Esophagus muscularis mucosa (tissue), 4 donors: ENCODE results near the gene ABHD17B. TPM values are rescaled to one million over a fixed set of nuclear protein-coding genes. Genes with fewer than 3 reads are reported as not detected.
A peak's percentile ranks its signal among the peaks of the same experiment; 100 is the strongest.
"Not testable (repeated sequence)": the region's sequence is repeated elsewhere in the genome, so short reads cannot be mapped to it uniquely, and the experiment has no call there.

Experiments
- DNase-seq: peaks from one replicate; pipeline ENCODE4 v3.0.0-alpha.2; 2017; ENCODE audit errors: extremely low spot score
- H3K27ac ChIP-seq, 4 donors: fragments of 200-600 bp; sonication (generic); replicated peaks in 1 of 4; 1 replicate in 3 of 4; 2 replicates in 1 of 4; pipeline ENCODE4 v1.5.1; 2016 to 2019; ENCODE audit warnings: mild to moderate bottlenecking in 1 of 4
- H3K27me3 ChIP-seq, 4 donors: fragments of 200-600 bp; sonication (generic); one replicate each; pipeline versions ENCODE4 v1.5.1 to v1.6.0; 2016 to 2019
- H3K36me3 ChIP-seq, 4 donors: fragments of 200-600 bp; sonication (generic); one replicate each; pipeline ENCODE4 v1.5.1; 2016 to 2019
- H3K4me1 ChIP-seq, 4 donors: fragments of 200-600 bp; sonication (generic); one replicate each; pipeline ENCODE4 v1.5.1; 2016 to 2019
- H3K4me3 ChIP-seq, 4 donors: fragments of 200-600 bp; sonication (generic); 1 replicate in 2 of 4; 2 replicates in 2 of 4; pipeline ENCODE4 v1.5.1; 2016 to 2019; ENCODE audit warnings: mild to moderate bottlenecking in 4 of 4, moderate library complexity in 1 of 4
- H3K9me3 ChIP-seq, 4 donors: fragments of 200-600 bp; sonication (generic); 1 replicate in 3 of 4; 2 replicates in 1 of 4; pipeline ENCODE4 v1.5.1; 2016 to 2019
- CTCF ChIP-seq, 3 experiments: fragments of 200-600 bp in 2 of 3; fragments of 450-650 bp in 1 of 3; sonication (generic) in 2 of 3; IDR thresholded peaks; one replicate each; pipeline ENCODE4 v1.5.1; 2017 to 2019; ENCODE audit warnings: antibody characterized with exemption in 3 of 3, mild to moderate bottlenecking in 2 of 3, moderate library complexity in 1 of 3
- EP300 ChIP-seq: sonication (generic); formaldehyde crosslinking; IDR thresholded peaks from one replicate; pipeline ENCODE4 v1.6.1; 2017; ENCODE audit warnings: antibody characterized with exemption
- POLR2A ChIP-seq: fragments of 450-650 bp; IDR thresholded peaks from one replicate; pipeline ENCODE4 v1.6.1; 2017; ENCODE audit warnings: antibody characterized with exemption, moderate library complexity, mild to moderate bottlenecking, low read depth
- POLR2AphosphoS5 ChIP-seq, 2 donors: sonication (generic); formaldehyde crosslinking; IDR thresholded peaks; one replicate each; pipeline ENCODE4 v1.6.1; 2017; ENCODE audit warnings: antibody characterized with exemption in 2 of 2
- WGBS: methylation state at CpG from one replicate; pipeline ENCODE4 v1.1.5; 2018; 5-methylcytosine and 5-hydroxymethylcytosine counted together
- intact Hi-C: fragments of 100-400 bp; cut with DNase I; formaldehyde crosslinking; loops from one replicate; pipeline ENCODE4 v1.15.1; 2023
- total RNA-seq, 4 donors: library from RNA; depleted of rRNA; stranded (reverse); fragments of >200 nt; gene quantifications; one replicate each; pipeline versions ENCODE4 v1.1.0 to v1.2.1, GENCODE V29; 2016

ABHD17B gene
- total RNA-seq = 10 to 100 TPM; 10.4 to 20.4 (median 16.4) TPM

GRCh38 chr9:71911061-71911907 lies at the start of gene ABHD17B, which contains the start of gene C9orf85:
Gene ABHD17B, minus strand, starts transcription at chr9:71911193. Its CDS starts 36,113 bp downstream, at chr9:71875080.
Gene C9orf85, plus strand, starts transcription at chr9:71911639. Its CDS starts 96 bp downstream, at chr9:71911735.
- peak; percentile 100 for DNase-seq
- peak within 1 kb of the TSS; percentile 89 to 97 (median 92) for H3K27ac ChIP-seq
- peak within 1 kb of the TSS; percentile 70 to 94 (median 84) for H3K4me3 ChIP-seq
- no peaks in the 10 kb centered on the region for H3K36me3 ChIP-seq
- no peak for TF ChIP-seq CTCF (IDR thresholded peaks at IDR 0.05)
- TF ChIP-seq EP300 = no peak
- TF ChIP-seq POLR2AphosphoS5 (IDR thresholded peaks at IDR 0.05) = peak; percentile 95 to 99
- TF ChIP-seq POLR2A = peak; percentile 89
- intact Hi-C loops = no loop called here
- WGBS = under 1% methylated on average over 41 of the region's 45 CpGs
- peaks cover 33 to 45% (median 39%) of the 10 kb centered on the region in 4 donors for H3K4me1 ChIP-seq
- H3K27me3 ChIP-seq = no peaks in the 10 kb centered on the region
- no peaks in the 10 kb centered on the region for H3K9me3 ChIP-seq

GRCh38 chr9:71955300-71955915 lies 44.4 kb upstream of the ABHD17B start:
- no peaks in the 10 kb centered on the region for H3K27me3 ChIP-seq
- intact Hi-C loops = no loop called here

GRCh38 chr9:71954652-71955051 lies 43.7 kb upstream of the ABHD17B start:
- H3K27me3 ChIP-seq, DNase-seq, H3K4me3 ChIP-seq, intact Hi-C loops, H3K27ac ChIP-seq, H3K9me3 ChIP-seq, H3K4me1 ChIP-seq: not testable (repeated sequence)
- 80% methylated on average over 2 of the region's 2 CpGs for WGBS
- peaks cover 0 to 34% (median 6%) of the 10 kb centered on the region in 4 donors for H3K36me3 ChIP-seq

More at GRCh38 chr9:71955300-71955915, 44.4 kb upstream of the ABHD17B start:
- no peak overlapping the region for H3K4me3 ChIP-seq
- DNase-seq = no peak
- no peak for TF ChIP-seq POLR2AphosphoS5 (IDR thresholded peaks at IDR 0.05)
- no peak for TF ChIP-seq EP300
- TF ChIP-seq POLR2A = no peak
- TF ChIP-seq CTCF (IDR thresholded peaks at IDR 0.05) = no peak
- H3K27ac ChIP-seq = no peak overlapping the region
- peaks cover 0 to 28% (median 5%) of the 10 kb centered on the region in 4 donors for H3K36me3 ChIP-seq
- H3K9me3 ChIP-seq = no peaks in the 10 kb centered on the region
- no peaks in the 10 kb centered on the region for H3K4me1 ChIP-seq
- WGBS = 64% methylated on average over 1 of the region's 1 CpG

GRCh38 chr9:71944754-71945375 lies 33.9 kb upstream of the ABHD17B start:
- no peaks in the 10 kb centered on the region for H3K27me3 ChIP-seq
- intact Hi-C loops = no loop called here
- TF ChIP-seq EP300 = no peak
- no peak for TF ChIP-seq POLR2A
- no peak for TF ChIP-seq CTCF (IDR thresholded peaks at IDR 0.05)
- TF ChIP-seq POLR2AphosphoS5 (IDR thresholded peaks at IDR 0.05) = no peak

More at GRCh38 chr9:71944754-71945375, 33.9 kb upstream of the ABHD17B start:
- H3K9me3 ChIP-seq = no peaks in the 10 kb centered on the region
- no peak for DNase-seq
- peaks cover 0 to 16% (median 4%) of the 10 kb centered on the region in 4 donors for H3K36me3 ChIP-seq
- peaks cover 11 to 33% (median 14%) of the 10 kb centered on the region in 4 donors for H3K4me1 ChIP-seq
- no peak overlapping the region for H3K4me3 ChIP-seq
- WGBS = 51% methylated on average over 2 of the region's 2 CpGs
- no peak overlapping the region for H3K27ac ChIP-seq
